ENCODE measurements around the gene FAM110D. TPM values are rescaled to one million over a fixed set of nuclear protein-coding genes. Genes with fewer than 3 reads are reported as not detected.

FAM110D gene
- total RNA-seq, 1 donor from 2014 or later = 0.58 TPM

DNA sequence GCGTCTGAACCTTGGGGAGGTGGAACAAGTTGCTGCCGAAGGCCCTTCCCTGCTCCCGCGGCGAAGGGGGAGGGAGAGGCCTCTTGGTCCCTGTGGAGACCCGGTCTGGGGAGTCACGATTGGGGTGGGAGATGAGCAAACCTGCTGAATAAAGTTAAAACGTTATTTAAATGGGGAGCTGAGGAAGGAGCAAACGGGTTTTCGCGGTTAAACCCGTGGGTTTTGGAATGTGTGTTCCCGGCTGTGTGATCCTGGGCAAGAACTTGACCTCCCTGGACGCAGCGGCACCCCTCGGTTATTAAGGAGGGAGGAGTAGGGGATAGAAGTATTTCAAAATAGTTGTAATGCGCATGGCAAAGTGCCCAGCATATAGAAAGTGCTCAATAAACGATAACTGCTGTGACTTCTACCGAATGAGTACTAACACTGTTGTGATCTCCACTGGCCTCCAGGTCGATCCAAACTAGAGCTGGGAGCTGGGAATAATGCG, 3.4 kb downstream of the FAM110D start:
- no peak for DNase-seq (ENCODE audit: low spot score in 2 of 2, unreplicated experiment in 2 of 2)
- no peak for TF ChIP-seq CTCF (IDR thresholded peaks at IDR 0.05; ENCODE audit: unreplicated experiment)
- peak overlapping the region; percentile 65 for H3K4me3 Mint-ChIP-seq
- peak overlapping the region; percentile 83 for H3K27ac Mint-ChIP-seq
- H3K36me3 Mint-ChIP-seq = no peaks in the 10 kb centered on the region
- peaks cover 6% of the 10 kb centered on the region for H3K27me3 Mint-ChIP-seq (ENCODE audit: low read depth)
- peaks cover 34% of the 10 kb centered on the region for H3K4me1 Mint-ChIP-seq
- H3K9me3 Mint-ChIP-seq = no peaks in the 10 kb centered on the region

- Mint-ChIP-seq H3K27me3 (ENCODE audit: low read depth) (peaks cover 6% of the 10 kb centered on the region), H3K36me3 (no peaks in the 10 kb centered on the region), H3K4me3 (peak overlapping the region; percentile 30), H3K4me1 (peaks cover 30% of the 10 kb centered on the region), H3K9me3 (no peaks in the 10 kb centered on the region), H3K27ac (no peak overlapping the region)
- DNase-seq (ENCODE audit: low spot score in 2 of 2, unreplicated experiment in 2 of 2) = no peak
- TF ChIP-seq CTCF (IDR thresholded peaks at IDR 0.05; ENCODE audit: unreplicated experiment) = no peak
Measured at GRCh38 chr1:26163684-26164035, 4.8 kb downstream of the FAM110D start.

GRCh38 chr1:26164036-26164860, 5.4 kb downstream of the FAM110D start:
- TF ChIP-seq CTCF (IDR thresholded peaks at IDR 0.05; ENCODE audit: unreplicated experiment) = peak; percentile 34
- Mint-ChIP-seq H3K4me3 (peak overlapping the region; percentile 66), H3K4me1 (peaks cover 31% of the 10 kb centered on the region), H3K36me3 (no peaks in the 10 kb centered on the region), H3K9me3 (no peaks in the 10 kb centered on the region), H3K27ac (peak overlapping the region; percentile 47), H3K27me3 (ENCODE audit: low read depth) (peaks cover 6% of the 10 kb centered on the region)
- DNase-seq (ENCODE audit: low spot score in 2 of 2, unreplicated experiment in 2 of 2) = peak; percentile 62 to 77

- H3K27me3 Mint-ChIP-seq (ENCODE audit: low read depth) = peaks cover 6% of the 10 kb centered on the region
- H3K4me3 Mint-ChIP-seq = peak overlapping the region; percentile 66
- no peak for DNase-seq (ENCODE audit: low spot score in 2 of 2, unreplicated experiment in 2 of 2)
- peaks cover 29% of the 10 kb centered on the region for H3K4me1 Mint-ChIP-seq
- no peak for TF ChIP-seq CTCF (IDR thresholded peaks at IDR 0.05; ENCODE audit: unreplicated experiment)
- no peaks in the 10 kb centered on the region for H3K9me3 Mint-ChIP-seq
- no peaks in the 10 kb centered on the region for H3K36me3 Mint-ChIP-seq
- H3K27ac Mint-ChIP-seq = peak overlapping the region; percentile 47
Measured at GRCh38 chr1:26164861-26165842, 6.3 kb downstream of the FAM110D start.

DNA sequence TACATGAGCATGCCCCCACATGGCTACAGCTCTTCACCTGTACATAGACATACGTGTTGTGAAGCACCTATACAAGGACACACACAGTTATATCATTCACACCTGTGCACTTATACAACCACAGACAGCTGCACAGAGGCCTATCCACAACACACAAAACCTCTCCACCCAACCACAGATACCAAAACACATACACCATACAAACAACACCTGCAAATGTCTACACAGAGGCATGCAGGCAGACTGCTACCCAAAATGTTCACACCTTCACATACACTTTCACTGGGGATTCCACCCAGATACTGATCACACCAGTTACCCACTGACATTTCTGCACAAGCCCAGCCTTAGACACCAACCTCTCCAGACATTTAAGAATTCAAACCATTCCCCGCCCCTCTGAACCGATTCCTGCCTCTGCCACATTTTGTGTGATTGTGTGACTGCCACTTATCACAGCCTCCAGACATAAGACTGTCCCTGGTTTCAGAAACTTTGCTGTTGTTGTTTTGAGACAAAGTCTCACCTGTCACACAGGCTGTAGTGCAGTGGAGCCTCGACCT, 7.9 kb downstream of the FAM110D start:
- no peak overlapping the region for H3K27ac Mint-ChIP-seq
- peaks cover 34% of the 10 kb centered on the region for H3K4me1 Mint-ChIP-seq
- peaks cover 4% of the 10 kb centered on the region for H3K27me3 Mint-ChIP-seq (ENCODE audit: low read depth)
- no peaks in the 10 kb centered on the region for H3K36me3 Mint-ChIP-seq
- H3K4me3 Mint-ChIP-seq = no peak overlapping the region
- no peaks in the 10 kb centered on the region for H3K9me3 Mint-ChIP-seq
- DNase-seq (ENCODE audit: low spot score in 2 of 2, unreplicated experiment in 2 of 2) = no peak
- no peak for TF ChIP-seq CTCF (IDR thresholded peaks at IDR 0.05; ENCODE audit: unreplicated experiment)
